Jurkat, Clone E6-1 (cell line): ENCODE results near the gene TFB1M.
A peak's percentile ranks its signal among the peaks of the same experiment; 100 is the strongest.
"Not testable (repeated sequence)": the region's sequence is repeated elsewhere in the genome, so short reads cannot be mapped to it uniquely, and the experiment has no call there.

Experiments
- DNase-seq: peaks from one replicate; pipeline ENCODE4 v3.0.0-alpha.2; 2011; ENCODE audit warnings: low read depth, low spot score
- H3K4me3 ChIP-seq: 2 replicates; pipeline ENCODE4 v1.5.1; 2011; ENCODE audit warnings: mild to moderate bottlenecking, low read length, control low read depth, moderate library complexity

The TFB1M gene

DNA sequence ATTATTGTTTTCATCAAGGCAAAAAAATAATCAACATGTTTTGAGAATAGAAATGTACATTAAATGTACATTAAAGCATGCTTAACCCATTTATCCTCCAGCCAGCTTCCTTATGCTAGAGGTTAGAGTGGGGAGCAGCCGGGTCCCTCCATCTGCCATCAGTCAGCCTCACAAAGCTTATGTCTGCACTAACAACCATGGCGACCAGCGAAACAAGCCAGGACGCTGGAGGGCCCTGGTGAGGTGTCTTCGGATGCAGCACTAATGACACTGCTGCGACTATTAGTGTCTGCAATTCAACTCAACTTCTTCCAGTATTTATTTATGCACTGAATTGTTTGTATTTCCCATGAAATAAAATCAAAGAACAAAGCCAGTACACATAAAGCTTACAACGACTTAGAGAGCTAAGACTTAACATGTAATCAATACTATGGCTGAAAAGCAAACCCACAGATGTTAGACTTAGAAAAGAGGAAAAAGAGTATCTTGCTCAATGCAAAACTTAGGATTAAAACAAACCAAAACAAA is 43.7 kb downstream of the TFB1M start:
- no peak for DNase-seq
- no peak overlapping the region for H3K4me3 ChIP-seq

DNA sequence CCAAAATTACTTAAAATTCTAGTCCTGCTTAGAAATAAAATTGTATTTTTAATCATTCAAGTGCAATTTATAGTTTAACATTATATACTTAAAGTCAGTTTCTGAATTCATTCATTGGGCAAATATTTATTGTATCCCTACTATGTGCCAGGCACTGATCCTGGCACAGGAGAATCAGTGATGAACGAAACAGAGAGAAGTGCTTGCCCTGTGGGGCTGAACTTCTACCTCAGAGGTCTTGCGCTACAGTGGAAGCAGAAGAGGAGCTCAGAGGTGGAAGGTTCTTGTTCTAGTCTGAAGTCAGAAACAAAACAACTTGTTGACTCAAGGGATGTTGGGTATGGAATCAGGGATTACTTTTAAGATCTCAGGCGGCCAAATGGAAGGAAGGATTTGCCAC is 44.5 kb downstream of the TFB1M start:
- DNase-seq = no peak
- no peak overlapping the region for H3K4me3 ChIP-seq

- H3K4me3 ChIP-seq = not testable (repeated sequence)
Observed at GRCh38 chr6:155268088-155268867, 46.0 kb downstream of the TFB1M start.

DNA sequence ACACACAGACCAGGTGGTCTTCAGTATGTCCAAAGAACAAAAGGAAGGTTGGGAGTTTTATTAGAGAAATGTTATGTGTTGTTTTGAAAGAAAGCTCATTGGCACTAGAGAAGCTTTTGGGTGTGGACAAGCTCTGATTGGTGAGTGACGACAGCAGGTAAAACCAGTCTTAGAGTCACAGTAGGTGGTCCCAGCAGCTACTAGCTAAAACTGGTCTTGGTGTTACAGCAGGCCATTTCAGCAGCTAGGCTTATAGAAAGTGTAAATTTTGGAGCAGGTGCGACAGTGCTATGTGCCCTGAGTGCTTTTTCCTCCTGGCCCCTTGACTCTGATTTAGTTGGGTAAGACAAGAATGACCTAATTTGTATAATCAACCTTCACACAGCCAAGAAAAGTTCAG is 46.9 kb downstream of the TFB1M start:
- no peak overlapping the region for H3K4me3 ChIP-seq
- no peak for DNase-seq

More at GRCh38 chr6:155268088-155268867, 46.0 kb downstream of the TFB1M start:
- DNase-seq = peak; percentile 74

DNA sequence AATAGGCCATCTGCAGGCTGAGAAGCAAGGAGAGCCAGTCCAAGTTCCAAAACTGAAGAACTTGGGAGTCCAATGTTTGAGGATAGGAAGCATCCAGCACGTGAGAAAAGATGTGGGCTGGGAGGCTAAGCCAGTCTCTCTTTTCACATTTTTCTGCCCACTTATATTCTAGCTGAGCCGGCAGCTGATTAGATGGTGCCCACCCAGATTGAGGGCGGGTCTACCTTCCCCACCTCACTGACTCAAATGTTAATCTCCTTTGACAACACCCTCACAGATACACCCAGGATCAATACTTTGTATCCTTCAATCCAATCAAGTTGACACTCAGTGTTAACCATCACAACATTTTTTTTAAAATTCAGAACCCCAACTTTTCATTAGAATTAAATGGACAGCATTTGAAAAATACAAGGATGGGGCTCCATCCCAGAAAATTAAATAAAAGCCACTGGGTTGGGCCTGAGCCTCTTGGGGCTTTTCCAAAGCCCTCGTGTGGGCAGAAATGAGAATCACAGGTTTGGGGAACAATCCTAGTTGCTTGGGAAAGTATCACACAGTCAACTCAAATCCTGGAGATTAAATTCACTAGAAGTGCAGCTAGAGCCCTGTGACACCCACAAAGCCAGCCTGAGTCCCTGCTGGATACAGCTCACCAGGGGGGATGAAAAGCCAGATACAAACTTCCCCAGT is 48.3 kb downstream of the TFB1M start:
- no peak for DNase-seq
- H3K4me3 ChIP-seq = no peak overlapping the region

GRCh38 chr6:155264693-155265320 is 49.5 kb downstream of the TFB1M start:
- DNase-seq = no peak
- no peak overlapping the region for H3K4me3 ChIP-seq

- no peak for DNase-seq
Observed at GRCh38 chr6:155263373-155264063, 50.8 kb downstream of the TFB1M start, which contains the start of gene CLDN20. Gene CLDN20 (plus strand): TSS chr6:155264013. CDS start chr6:155275720, 11,707 bp downstream.

GRCh38 chr6:155262655-155263054 is 51.6 kb downstream of the TFB1M start:
- H3K4me3 ChIP-seq = no peak overlapping the region
- no peak for DNase-seq

More at GRCh38 chr6:155263373-155264063, 50.8 kb downstream of the TFB1M start, which contains the start of gene CLDN20:
- H3K4me3 ChIP-seq = no peak within 1 kb of the TSS

- H3K4me3 ChIP-seq = no peak overlapping the region
- DNase-seq = no peak
Observed at GRCh38 chr6:155261111-155261900, 53.0 kb downstream of the TFB1M start.

DNA sequence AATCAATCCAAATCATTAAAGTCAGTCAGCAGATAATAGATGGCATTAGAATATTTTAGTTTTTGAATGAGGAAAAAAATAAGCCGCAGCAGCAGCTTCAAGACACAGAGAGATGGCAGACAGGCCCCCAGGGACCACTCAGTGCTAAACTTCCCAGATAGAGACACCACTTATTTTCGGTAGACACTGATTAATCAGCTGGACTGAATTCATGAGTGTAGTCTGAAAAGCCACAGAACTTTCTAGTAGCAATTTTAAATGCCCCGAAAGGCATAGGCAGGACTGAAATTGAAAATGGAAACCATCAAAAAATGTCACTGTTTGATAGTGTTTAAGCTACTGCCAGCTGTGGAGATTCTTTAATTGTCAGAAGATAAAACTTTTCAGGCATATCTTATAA is 53.6 kb downstream of the TFB1M start:
- no peak for DNase-seq
- H3K4me3 ChIP-seq = no peak overlapping the region

- H3K4me3 ChIP-seq = no peak overlapping the region
- DNase-seq = no peak
Observed at GRCh38 chr6:155259897-155260296, 54.4 kb downstream of the TFB1M start.

GRCh38 chr6:155259204-155259603 is 55.1 kb downstream of the TFB1M start:
- no peak overlapping the region for H3K4me3 ChIP-seq
- no peak for DNase-seq

GRCh38 chr6:155257796-155258195 is 56.5 kb downstream of the TFB1M start:
- no peak for DNase-seq
- no peak overlapping the region for H3K4me3 ChIP-seq

DNA sequence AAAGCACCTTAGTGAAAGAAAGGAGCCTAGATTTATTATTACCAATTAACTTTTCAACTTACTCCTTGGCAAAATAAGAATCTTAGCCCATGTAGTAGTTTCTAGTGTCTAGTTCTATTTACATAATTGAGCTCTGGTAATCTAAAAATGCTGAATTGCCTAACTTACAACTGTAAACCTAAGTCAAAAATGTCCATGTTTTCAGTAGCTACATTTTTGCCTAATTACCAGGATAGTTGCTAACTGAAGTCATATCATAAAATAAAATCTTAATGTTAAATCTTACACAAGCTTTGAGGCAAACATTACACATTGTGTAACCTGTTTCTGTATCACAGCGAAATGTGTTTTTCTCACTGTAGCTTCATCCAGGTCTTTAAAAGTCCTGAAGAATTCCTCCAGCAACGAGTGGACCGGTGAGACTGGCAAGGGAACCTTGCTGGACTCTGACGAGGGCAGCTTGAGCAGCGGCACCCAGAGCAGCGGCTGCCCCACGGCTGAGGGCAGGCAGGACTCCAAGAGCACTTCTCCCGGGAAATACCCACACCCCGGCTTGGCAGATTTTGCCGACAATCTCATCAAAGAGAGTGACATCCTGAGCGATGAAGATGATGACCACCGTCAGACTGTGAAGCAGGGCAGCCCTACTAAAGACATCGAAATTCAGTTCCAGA is 58.0 kb downstream of the TFB1M start:
- H3K4me3 ChIP-seq = no peak overlapping the region
- no peak for DNase-seq

DNA sequence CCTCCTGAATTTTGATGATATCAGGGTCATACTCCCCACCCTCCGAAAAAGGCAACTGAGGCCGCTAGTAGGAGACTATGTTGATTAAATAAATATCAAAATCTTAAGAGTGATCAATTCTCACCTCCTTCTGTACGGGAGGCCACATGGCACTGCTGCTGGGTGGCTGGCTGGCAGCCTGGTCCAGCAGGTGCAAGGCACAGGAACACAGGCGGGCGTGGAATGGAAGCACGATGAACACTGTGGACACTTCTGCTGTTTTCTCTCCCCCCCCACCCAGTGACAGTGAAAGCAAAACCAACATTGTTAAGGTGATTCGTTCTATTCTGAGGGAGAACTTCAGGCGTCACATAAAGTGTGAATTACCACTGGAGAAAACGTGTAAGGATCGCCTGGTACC is 60.1 kb downstream of the TFB1M start:
- no peak for DNase-seq
- no peak overlapping the region for H3K4me3 ChIP-seq

DNA sequence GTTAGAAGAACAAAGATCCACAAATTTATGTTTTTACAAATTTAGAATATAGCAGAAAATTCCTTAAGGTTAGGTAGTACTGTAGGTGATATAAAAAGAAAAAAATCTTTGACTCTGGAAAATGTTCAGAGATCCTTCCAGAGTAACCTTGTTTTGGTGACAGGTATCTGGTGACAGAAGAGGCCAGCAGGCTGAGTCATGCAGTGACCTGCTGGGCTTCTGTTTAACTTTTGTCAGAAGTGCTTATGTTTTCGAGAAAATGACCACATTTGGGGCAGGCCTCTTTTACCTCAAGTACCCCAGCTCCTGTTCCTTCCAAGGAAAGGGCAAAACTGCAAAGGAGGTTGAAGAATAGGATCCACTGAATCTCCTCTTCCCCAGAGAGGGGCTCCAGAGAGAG is 60.9 kb downstream of the TFB1M start:
- H3K4me3 ChIP-seq = no peak overlapping the region
- no peak for DNase-seq

- no peak for DNase-seq
- H3K4me3 ChIP-seq = no peak overlapping the region
Observed at GRCh38 chr6:155252581-155252980, 61.7 kb downstream of the TFB1M start.
